ENCODE results near the gene MLKL.

The MLKL gene

GRCh38 chr16:74641969-74642368 lies 58.7 kb downstream of the MLKL start:
- no peak for DNase-seq

- no peak for DNase-seq
Observed at GRCh38 chr16:74637742-74638453, 62.8 kb downstream of the MLKL start.

GRCh38 chr16:74635303-74635702 lies 65.4 kb downstream of the MLKL start:
- no peak for DNase-seq

GRCh38 chr16:74633686-74634085 lies 67.0 kb downstream of the MLKL start:
- DNase-seq: no peak

- DNase-seq: no peak
Observed at GRCh38 chr16:74627506-74628220, 73.0 kb downstream of the MLKL start.

- no peak for DNase-seq
Observed at GRCh38 chr16:74626741-74627416, 73.8 kb downstream of the MLKL start.

- no peak for DNase-seq
Observed at GRCh38 chr16:74625500-74626350, 74.9 kb downstream of the MLKL start.

GRCh38 chr16:74623839-74624235 lies 76.8 kb downstream of the MLKL start:
- no peak for DNase-seq

- peak in 1 of 2 experiments; percentile 53 for DNase-seq
Observed at GRCh38 chr16:74623214-74623838, 77.3 kb downstream of the MLKL start.

- no peak for DNase-seq
Observed at GRCh38 chr16:74622005-74622404, 78.7 kb downstream of the MLKL start.

Data from SW 1271 (cell line).